ENCODE measurements around the gene CBARP.

GRCh38 chr19:1245494-1246264 is 7.9 kb upstream of the CBARP start:
- TF ChIP-seq CTCF (IDR thresholded peaks at IDR 0.05), result no peak
- no peak for TF ChIP-seq ZFX (IDR thresholded peaks at IDR 0.05; ENCODE audit: borderline replicate concordance)
